K562 (cell line): ENCODE data around the gene AKT2. TPM values are rescaled to one million over a fixed set of nuclear protein-coding genes. Genes with fewer than 3 reads are reported as not detected.

Source experiments
- ATF1 ChIP-seq, 2 experiments: fragments of 450-650 bp in 1 of 2; IDR thresholded peaks; 2 replicates each; pipeline ENCODE4 v1.6.1; 2016; ENCODE audit warnings: missing compliant biosample characterization in 1 of 2, missing genetic modification characterization in 1 of 2
- BMI1 ChIP-seq: fragments of 150-350 bp; IDR thresholded peaks from 2 replicates; pipeline ENCODE4 v1.6.1; 2014; ENCODE audit warnings: low read length
- CBFA2T2 ChIP-seq: fragments of 450-650 bp; conservative IDR thresholded peaks from 2 replicates; pipeline ENCODE4 v1.6.1; 2017; ENCODE audit warnings: mild to moderate bottlenecking
- CHCHD3 ChIP-seq: fragments of 250-450 bp; sonication (Bioruptor Pico); IDR thresholded peaks from 2 replicates; pipeline ENCODE4 v2.1.2; 2022; ENCODE audit warnings: mild to moderate bottlenecking
- CREBBP ChIP-seq: IDR thresholded peaks from one replicate; pipeline ENCODE4 v1.6.1; 2012; ENCODE audit warnings: low read depth, mild to moderate bottlenecking, control low read depth, inconsistent platforms, low read length
- CREM ChIP-seq: IDR thresholded peaks from 2 replicates; pipeline ENCODE4 v1.6.1; 2014; ENCODE audit warnings: antibody characterized with exemption, low read depth
- ELF2 ChIP-seq: fragments of 250-450 bp; sonication (Bioruptor Pico); IDR thresholded peaks from 2 replicates; pipeline ENCODE4 v1.5.0; 2021; ENCODE audit warnings: mild to moderate bottlenecking
- ETV1 ChIP-seq: fragments of 450-650 bp; conservative IDR thresholded peaks from 2 replicates; pipeline ENCODE4 v1.6.1; 2016; ENCODE audit warnings: missing genetic modification characterization, control low read depth, low read depth, missing compliant biosample characterization
- ILF3 ChIP-seq: fragments of 450-650 bp; IDR thresholded peaks from 2 replicates; pipeline ENCODE4 v1.6.1; 2018; ENCODE audit warnings: antibody characterized with exemption, mild to moderate bottlenecking, moderate library complexity, borderline replicate concordance
- JUNB ChIP-seq: fragments of 450-650 bp; formaldehyde crosslinking; conservative IDR thresholded peaks from 2 replicates; pipeline ENCODE4 v1.4.0; 2020; ENCODE audit warnings: mild to moderate bottlenecking
- LCOR ChIP-seq: sonication (generic); formaldehyde crosslinking; IDR thresholded peaks from 2 replicates; pipeline ENCODE4 v1.8.0; 2022; ENCODE audit warnings: mild to moderate bottlenecking, missing genetic modification reagents
- LEF1 ChIP-seq: fragments of 450-650 bp; IDR thresholded peaks from 2 replicates; pipeline ENCODE4 v1.6.1; 2016; ENCODE audit warnings: mild to moderate bottlenecking
- NFYB ChIP-seq: IDR thresholded peaks from 2 replicates; pipeline ENCODE4 v1.6.1; 2011; ENCODE audit warnings: mild to moderate bottlenecking, moderate library complexity; ENCODE audit not compliant: insufficient read length; ENCODE audit errors: extremely low read depth
- PCBP2 ChIP-seq: fragments of 200-400 bp; formaldehyde crosslinking; IDR thresholded peaks from 2 replicates; pipeline ENCODE4 v1.6.1; 2018; ENCODE audit warnings: low read length, low read depth, mild to moderate bottlenecking, moderate library complexity; ENCODE audit not compliant: poor library complexity, severe bottlenecking
- PHF20 ChIP-seq: fragments of 450-650 bp; IDR thresholded peaks from 2 replicates; pipeline ENCODE4 v1.6.1; 2018; ENCODE audit not compliant: partially characterized antibody
- POLR2AphosphoS2 ChIP-seq: IDR thresholded peaks from 2 replicates; pipeline ENCODE4 v1.6.1; 2012; ENCODE audit warnings: low read length, improper control_type of control experiment
- POLR2G ChIP-seq: fragments of 200-400 bp; formaldehyde crosslinking; IDR thresholded peaks from 2 replicates; pipeline ENCODE4 v1.6.1; 2017; ENCODE audit warnings: low read depth, mild to moderate bottlenecking, antibody characterized with exemption, low read length, moderate library complexity
- SMARCA4 ChIP-seq: fragments of 450-650 bp; IDR thresholded peaks from 2 replicates; pipeline ENCODE4 v1.6.1; 2016
- TBP ChIP-seq: optimal IDR thresholded peaks from 2 replicates; pipeline ENCODE3; 2011; ENCODE audit warnings: low read depth, low read length, improper control_type of control experiment
- TOE1 ChIP-seq, 2 experiments: fragments of 450-650 bp in 1 of 2; sonication (generic) in 1 of 2; formaldehyde crosslinking in 1 of 2; IDR thresholded peaks; 2 replicates each; pipeline versions ENCODE4 v1.7.1 to v1.8.0; 2016 to 2022; ENCODE audit warnings: borderline replicate concordance in 2 of 2, mild to moderate bottlenecking in 2 of 2, antibody characterized with exemption in 1 of 2, inconsistent platforms in 1 of 2, low read depth in 1 of 2, missing genetic modification reagents in 1 of 2, moderate library complexity in 1 of 2
- TSHZ1 ChIP-seq: fragments of 250-450 bp; sonication (Bioruptor Pico); IDR thresholded peaks from 2 replicates; pipeline ENCODE4 v1.4.0; 2020; ENCODE audit warnings: mild to moderate bottlenecking, moderate library complexity
- ZBED1 ChIP-seq: IDR thresholded peaks from 2 replicates; pipeline ENCODE4 v1.6.1; 2014
- ZNF449 ChIP-seq: fragments of 250-450 bp; sonication (Bioruptor Pico); IDR thresholded peaks from 2 replicates; pipeline ENCODE4 v1.8.0; 2022; ENCODE audit warnings: moderate library complexity, mild to moderate bottlenecking, inconsistent platforms
- ZNF511 ChIP-seq: sonication (generic); formaldehyde crosslinking; IDR thresholded peaks from 2 replicates; pipeline ENCODE4 v1.8.0; 2022; ENCODE audit warnings: mild to moderate bottlenecking, missing genetic modification reagents
- ZNF561 ChIP-seq: fragments of 450-650 bp; formaldehyde crosslinking; conservative IDR thresholded peaks from 2 replicates; pipeline ENCODE4 v1.4.0; 2020; ENCODE audit warnings: mild to moderate bottlenecking, moderate library complexity
- polyA plus RNA-seq, 8 experiments: library from polyadenylated mRNA; depleted of rRNA in 4 of 8; stranded (reverse) in 5 of 8; unstranded in 3 of 8; fragments of >200 nt; fragmentation: Nextera tagmentation in 2 of 8; fragmentation: Illumina TruSeq in 1 of 8; extraction: Ambion mirVana in 2 of 8; extraction: Trizol in 1 of 8; gene quantifications; 2 replicates each; pipeline versions ENCODE4 v1.2.1 to v1.2.3, GENCODE V29; 2011 to 2014; ENCODE audit warnings: inconsistent platforms in 1 of 8, missing spikeins in 1 of 8
- total RNA-seq, 7 experiments: library from RNA; depleted of rRNA in 6 of 7; stranded (reverse); fragments of >200 nt in 6 of 7; fragmentation: Illumina TruSeq in 2 of 7; extraction: Trizol in 2 of 7; gene quantifications; 2 replicates each; pipeline versions ENCODE4 v1.2.1 to v1.2.3, GENCODE V29; 2011 to 2021; ENCODE audit warnings: low replicate concordance in 1 of 7

AKT2 gene
- total and polyA plus RNA-seq, 9 of the 15 experiments (the other 6 are each of a cell fraction or from before 2014, with no cell fraction given): 1.1 to 132 (median 67.7) TPM

GRCh38 chr19:40217027-40217810, 67.9 kb downstream of the AKT2 start (continued):
- TF ChIP-seq TSHZ1 (CRISPR knock-in tag): no peak
- TF ChIP-seq LCOR (CRISPR knock-in tag): no peak
- no peak for TF ChIP-seq BMI1
- TF ChIP-seq CREM: 0 out of 2 replicates have a peak, but pooled peaks have one; percentile 12
- no peak for TF ChIP-seq ZNF511
- no peak for TF ChIP-seq CHCHD3 (CRISPR knock-in tag)
- no peak for TF ChIP-seq ZNF561 (CRISPR knock-in tag)
- no peak for TF ChIP-seq ETV1 (tag)
- no peak for TF ChIP-seq ATF1 (CRISPR knock-in tag; IDR thresholded peaks at IDR 0.05)
- TF ChIP-seq ATF1 (tag; IDR thresholded peaks at IDR 0.05): no peak
- no peak for TF ChIP-seq PCBP2
- no peak for TF ChIP-seq TOE1 (IDR thresholded peaks at IDR 0.05; ENCODE audit: borderline replicate concordance)
- no peak for TF ChIP-seq TOE1 (CRISPR knock-in tag; IDR thresholded peaks at IDR 0.05; ENCODE audit: borderline replicate concordance, low read depth)
- no peak for TF ChIP-seq CBFA2T2
- TF ChIP-seq JUNB (CRISPR knock-in tag): no peak
- TF ChIP-seq PHF20: no peak
- no peak for TF ChIP-seq LEF1
- TF ChIP-seq POLR2AphosphoS2: no peak
- no peak for TF ChIP-seq NFYB
- no peak for TF ChIP-seq ZBED1
- peak; percentile 58 for TF ChIP-seq POLR2G
- TF ChIP-seq ILF3: no peak
- no peak for TF ChIP-seq ELF2 (CRISPR knock-in tag)
- no peak for TF ChIP-seq CREBBP
- peak; percentile 37; the same call in 1 of the 2 replicates for TF ChIP-seq SMARCA4
- no peak for TF ChIP-seq TBP
- no peak for TF ChIP-seq ZNF449 (CRISPR knock-in tag)
